ENCODE results near the gene MYO7A.

The MYO7A gene

GRCh38 chr11:77206264-77207018, 78.4 kb downstream of the MYO7A start:
- no peak for DNase-seq
- TF ChIP-seq GATA1 (IDR thresholded peaks at IDR 0.05; ENCODE audit: low read depth, low read length) = no peak
- no peak for TF ChIP-seq POLR2A (IDR thresholded peaks at IDR 0.05; ENCODE audit: low read length)

DNA sequence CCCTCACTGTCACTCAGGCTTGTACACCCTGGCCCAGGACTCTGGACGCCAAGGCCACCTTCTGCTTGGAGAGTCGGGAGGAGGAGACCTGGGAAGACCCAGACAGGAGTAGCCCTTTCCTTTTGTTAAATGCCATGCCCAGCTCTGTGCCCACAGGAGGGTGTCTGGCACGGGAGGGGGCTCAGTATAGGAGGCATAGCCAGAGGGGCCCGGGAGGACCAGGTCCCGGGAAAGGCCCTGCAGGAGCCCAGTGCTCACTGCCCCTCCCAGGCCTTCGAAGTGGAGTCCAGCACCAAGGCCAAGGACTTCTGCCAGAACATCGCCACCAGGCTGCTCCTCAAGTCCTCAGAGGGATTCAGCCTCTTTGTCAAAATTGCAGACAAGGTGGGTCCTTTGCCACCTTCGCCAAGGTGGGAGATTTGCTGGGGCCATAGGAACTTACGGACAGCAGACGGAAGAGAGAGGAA, 79.0 kb downstream of the MYO7A start:
- TF ChIP-seq POLR2A (IDR thresholded peaks at IDR 0.05; ENCODE audit: low read length) (no peak), GATA1 (IDR thresholded peaks at IDR 0.05; ENCODE audit: low read depth, low read length) (no peak)
- no peak for DNase-seq

DNA sequence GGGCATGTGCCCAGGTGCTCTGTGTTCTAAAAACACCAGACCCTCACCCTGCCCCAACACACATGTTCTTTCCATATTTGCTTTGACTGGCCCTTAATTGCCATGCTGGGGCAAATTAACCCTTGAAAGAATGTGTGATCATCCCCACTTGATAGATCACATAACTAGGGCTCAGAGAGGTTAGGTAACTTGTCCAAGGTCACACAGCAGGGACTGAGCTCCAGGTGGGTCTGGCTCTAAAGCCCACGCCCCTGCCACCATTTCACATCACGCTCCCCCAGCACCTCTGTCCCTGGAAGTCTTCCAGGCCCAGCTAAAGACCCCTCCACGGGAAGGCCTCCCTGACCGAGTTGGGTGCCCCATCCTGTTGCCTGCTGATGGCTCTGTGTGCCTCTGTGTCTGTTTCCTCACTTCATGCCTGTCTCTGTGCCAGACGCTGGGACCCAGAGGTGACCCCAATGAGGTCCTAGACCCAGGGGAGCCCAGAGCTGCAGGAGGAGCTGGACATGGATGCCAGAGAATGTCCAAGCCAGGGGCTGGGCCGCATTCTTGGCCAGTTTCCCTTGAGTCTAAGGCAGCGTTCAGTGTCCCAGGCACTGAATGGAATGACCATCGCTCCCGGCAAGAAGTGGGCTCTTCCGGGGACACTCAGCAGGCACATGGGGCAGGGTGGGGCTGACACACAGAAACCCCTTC, 79.7 kb downstream of the MYO7A start:
- TF ChIP-seq GATA1 (IDR thresholded peaks at IDR 0.05; ENCODE audit: low read depth, low read length) (no peak), POLR2A (IDR thresholded peaks at IDR 0.05; ENCODE audit: low read length) (no peak)
- DNase-seq = no peak

DNA sequence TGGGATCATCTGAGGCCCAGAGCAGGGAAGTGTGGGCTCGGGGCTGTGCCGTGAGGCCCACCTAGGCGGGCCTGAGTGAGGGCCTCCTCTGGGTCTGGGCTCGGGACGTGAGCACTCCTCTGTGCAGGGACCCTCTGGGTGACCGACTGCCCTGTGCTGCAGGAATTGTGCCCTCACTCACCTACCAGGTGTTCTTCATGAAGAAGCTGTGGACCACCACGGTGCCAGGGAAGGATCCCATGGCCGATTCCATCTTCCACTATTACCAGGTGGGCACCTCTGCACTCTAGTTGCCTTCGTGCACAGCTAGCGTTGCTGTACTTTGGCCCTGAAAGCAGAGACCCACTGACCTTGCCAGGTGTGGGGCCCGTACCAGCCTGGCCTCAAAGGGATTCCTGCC, 80.5 kb downstream of the MYO7A start:
- no peak for TF ChIP-seq POLR2A (IDR thresholded peaks at IDR 0.05; ENCODE audit: low read length)
- TF ChIP-seq GATA1 (IDR thresholded peaks at IDR 0.05; ENCODE audit: low read depth, low read length) = no peak

DNA sequence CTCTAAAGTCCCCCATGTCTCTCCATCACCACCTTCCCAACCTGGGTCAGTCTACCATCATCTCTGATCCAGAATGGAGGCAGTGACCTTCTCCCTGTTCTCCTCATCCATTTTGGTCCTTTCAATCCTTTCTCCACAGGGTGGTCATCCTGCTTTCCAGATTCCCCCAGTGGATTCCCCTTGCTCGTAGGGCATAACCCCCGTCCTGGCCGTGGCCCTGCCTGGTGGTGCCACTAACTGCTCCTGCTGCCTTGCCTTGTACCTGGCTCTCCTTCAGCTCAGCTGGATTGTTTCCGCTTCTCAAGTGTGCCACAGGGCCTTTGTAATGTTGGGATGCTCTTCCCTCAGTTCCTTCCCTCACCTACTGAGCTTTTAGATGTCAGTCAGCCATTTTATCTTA, 81.6 kb downstream of the MYO7A start:
- TF ChIP-seq POLR2A (IDR thresholded peaks at IDR 0.05; ENCODE audit: low read length) = no peak
- TF ChIP-seq GATA1 (IDR thresholded peaks at IDR 0.05; ENCODE audit: low read depth, low read length) = no peak
- no peak for DNase-seq

More for the DNA sequence above, 80.5 kb downstream of the MYO7A start:
- DNase-seq = no peak

- TF ChIP-seq POLR2A (IDR thresholded peaks at IDR 0.05; ENCODE audit: low read length) (no peak), GATA1 (IDR thresholded peaks at IDR 0.05; ENCODE audit: low read depth, low read length) (no peak)
Measured at GRCh38 chr11:77211040-77211451, 83.0 kb downstream of the MYO7A start.

DNA sequence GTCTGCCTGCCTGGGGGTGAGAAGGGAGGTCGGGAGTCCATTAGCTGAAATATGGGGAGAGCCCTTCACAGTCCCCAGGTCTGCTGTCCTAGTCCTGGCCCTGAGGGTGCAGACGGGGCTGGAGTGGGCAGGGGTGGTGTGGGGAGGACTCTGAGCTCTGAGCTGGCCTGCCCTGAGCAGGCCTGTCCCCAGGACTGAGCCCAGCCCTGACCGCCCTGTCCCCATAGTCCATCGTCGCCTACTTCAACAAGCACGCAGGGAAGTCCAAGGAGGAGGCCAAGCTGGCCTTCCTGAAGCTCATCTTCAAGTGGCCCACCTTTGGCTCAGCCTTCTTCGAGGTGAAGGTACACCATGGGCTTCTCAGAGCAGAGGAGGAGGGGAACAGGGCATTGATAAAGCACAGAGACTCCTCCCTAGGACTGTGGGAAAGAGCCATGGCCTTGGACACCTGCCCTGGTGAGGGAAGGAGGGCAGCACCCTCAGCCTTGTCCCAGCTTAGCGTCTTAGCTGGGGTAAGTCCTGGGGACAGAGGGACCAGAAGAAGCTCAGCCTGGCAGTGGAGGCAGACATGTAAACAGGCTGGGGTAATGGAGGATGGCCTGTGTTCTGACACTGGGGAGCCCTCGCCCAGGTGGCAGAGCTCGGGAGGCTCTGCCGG, 83.7 kb downstream of the MYO7A start:
- no peak for TF ChIP-seq GATA1 (IDR thresholded peaks at IDR 0.05; ENCODE audit: low read depth, low read length)
- DNase-seq = no peak

More at GRCh38 chr11:77211040-77211451, 83.0 kb downstream of the MYO7A start:
- DNase-seq = no peak

GRCh38 chr11:77212314-77213007, 84.4 kb downstream of the MYO7A start:
- TF ChIP-seq POLR2A (IDR thresholded peaks at IDR 0.05; ENCODE audit: low read length) = no peak
- no peak for TF ChIP-seq GATA1 (IDR thresholded peaks at IDR 0.05; ENCODE audit: low read depth, low read length)
- DNase-seq = no peak

DNA sequence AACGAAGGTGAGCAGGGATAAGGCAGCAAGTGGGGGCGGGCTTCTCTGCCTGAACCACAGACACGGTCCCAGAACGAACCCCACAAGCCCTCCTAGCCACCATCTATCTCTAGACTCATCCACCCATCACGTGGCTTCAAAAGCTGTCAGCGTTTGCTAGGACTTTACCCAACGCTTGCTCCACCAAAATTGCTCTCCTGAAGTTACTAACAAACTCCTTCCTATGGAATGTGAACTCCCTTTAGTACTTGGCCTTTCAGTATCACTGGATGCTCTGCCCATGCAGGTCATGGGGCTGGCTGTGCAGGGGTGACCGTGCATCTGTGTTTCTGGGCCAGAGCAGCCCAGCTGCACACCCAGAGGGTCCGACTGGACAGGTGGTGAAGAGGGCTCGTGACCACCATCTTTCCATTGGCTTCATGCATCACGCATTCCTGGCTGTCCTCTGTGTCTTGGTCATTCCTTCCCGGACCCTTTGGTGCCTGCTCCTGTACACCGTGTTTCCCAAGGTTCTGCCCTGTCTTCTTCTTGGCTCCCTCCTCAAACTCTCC, 85.1 kb downstream of the MYO7A start:
- TF ChIP-seq POLR2A (IDR thresholded peaks at IDR 0.05; ENCODE audit: low read length) (no peak), GATA1 (IDR thresholded peaks at IDR 0.05; ENCODE audit: low read depth, low read length) (no peak)
- DNase-seq = no peak

GRCh38 chr11:77213589-77214428, 85.8 kb downstream of the MYO7A start:
- DNase-seq = no peak
- TF ChIP-seq GATA1 (IDR thresholded peaks at IDR 0.05; ENCODE audit: low read depth, low read length) = no peak

- TF ChIP-seq POLR2A (IDR thresholded peaks at IDR 0.05; ENCODE audit: low read length) = no peak
- TF ChIP-seq GATA1 (IDR thresholded peaks at IDR 0.05; ENCODE audit: low read depth, low read length) = no peak
- no peak for DNase-seq
Measured at GRCh38 chr11:77214557-77214956, 86.5 kb downstream of the MYO7A start.

DNA sequence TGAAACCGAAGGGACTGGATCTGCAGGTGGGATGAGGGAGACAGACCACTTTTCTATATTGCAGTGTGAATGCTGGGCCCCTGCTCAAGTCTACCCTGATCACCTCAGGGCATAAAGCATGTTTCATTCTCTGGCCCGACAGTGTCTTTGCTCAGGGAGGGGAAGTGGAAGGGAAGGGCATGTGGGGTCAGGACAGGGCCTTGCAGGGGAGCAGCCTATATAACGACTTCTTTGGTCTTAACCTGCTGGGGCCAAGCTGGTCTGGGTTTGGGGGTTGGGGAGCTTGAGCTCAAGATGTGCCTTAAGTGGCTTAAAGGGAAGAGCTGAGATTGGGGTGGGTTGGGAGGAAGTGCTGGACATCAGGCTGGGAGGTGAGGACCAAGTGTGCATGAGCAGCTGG, 87.1 kb downstream of the MYO7A start:
- TF ChIP-seq POLR2A (IDR thresholded peaks at IDR 0.05; ENCODE audit: low read length) = no peak
- no peak for TF ChIP-seq GATA1 (IDR thresholded peaks at IDR 0.05; ENCODE audit: low read depth, low read length)
- no peak for DNase-seq

DNA sequence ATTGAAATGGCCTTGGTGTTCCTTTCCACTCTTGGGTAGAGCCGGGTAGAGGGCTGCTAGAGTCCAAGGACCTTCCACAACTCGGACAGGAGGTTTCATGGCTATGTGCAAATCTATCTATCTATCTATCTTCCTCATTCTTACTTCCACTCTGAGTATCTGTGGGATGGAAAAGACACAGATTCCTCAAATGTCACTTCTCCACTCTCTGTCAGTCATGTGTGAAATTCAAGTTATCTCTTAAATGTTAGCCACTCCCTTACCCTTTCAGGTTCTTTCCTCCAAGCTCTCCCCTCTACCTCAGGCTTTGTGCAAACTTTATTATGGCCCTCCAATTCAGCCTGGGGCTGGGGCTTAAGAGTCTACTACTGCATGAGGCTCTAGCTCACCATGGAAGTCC, 89.1 kb downstream of the MYO7A start:
- DNase-seq = no peak
- TF ChIP-seq POLR2A (IDR thresholded peaks at IDR 0.05; ENCODE audit: low read length) (no peak), GATA1 (IDR thresholded peaks at IDR 0.05; ENCODE audit: low read depth, low read length) (no peak)

Data from erythroblast (primary cell).